A673 (cell line): ENCODE results near the gene APCDD1L.

ENCODE experiments used
- CTCF ChIP-seq: fragments of 300-800, 200-600 bp; sonication (generic); conservative IDR thresholded peaks from 2 replicates; pipeline ENCODE4 v1.5.1; 2017; ENCODE audit warnings: low read depth, mild to moderate bottlenecking, antibody characterized with exemption, low read length, moderate library complexity, mixed read lengths
- EZH2 ChIP-seq: fragments of 200-600 bp; sonication (generic); IDR thresholded peaks from 2 replicates; pipeline ENCODE4 v1.6.1; 2017; ENCODE audit warnings: borderline replicate concordance, low read depth, mild to moderate bottlenecking, mixed read lengths, antibody characterized with exemption, low read length; ENCODE audit not compliant: poor library complexity, severe bottlenecking

- TF ChIP-seq EZH2 (no peak), CTCF (no peak)
Observed at GRCh38 chr20:58420798-58421496, 94.3 kb downstream of the APCDD1L start.
